ENCODE results near the gene BHLHE40.

Gene BHLHE40

DNA sequence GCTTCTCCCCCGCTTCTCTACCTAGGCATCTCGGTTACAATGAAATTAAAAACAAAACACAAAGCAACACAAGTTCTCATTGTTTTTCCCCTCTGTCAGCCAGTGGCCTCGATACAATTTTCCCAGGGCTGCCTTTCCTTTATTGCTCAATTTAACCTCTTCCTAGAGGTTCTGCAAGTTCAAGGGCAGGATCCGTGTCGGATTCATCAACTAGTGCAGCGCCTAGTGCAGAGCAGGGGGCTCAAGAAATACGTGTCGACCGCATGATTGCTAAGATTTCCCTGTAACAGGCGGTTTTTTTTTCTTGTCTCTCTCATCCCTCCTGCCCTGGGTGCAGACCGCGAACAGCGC, 1.4 kb upstream of the BHLHE40 start:
- Histone ChIP-seq H3K36me3 (ENCODE audit: insufficient read depth, low read length) (peaks cover 18% of the 10 kb centered on the region), H3K27me3 (ENCODE audit: insufficient read depth, low read length) (peaks cover 31% of the 10 kb centered on the region), H3K9ac (ENCODE audit: low read depth, low read length) (peak overlapping the region; percentile 47), H3K9me3 (ENCODE audit: insufficient read depth, low read depth, low read length) (no peaks in the 10 kb centered on the region), H3K4me1 (ENCODE audit: insufficient read depth, low read length) (peaks cover 23% of the 10 kb centered on the region), H3K4me3 (ENCODE audit: low read length) (peak overlapping the region; percentile 58), H3K27ac (ENCODE audit: low read depth, low read length) (no peak overlapping the region)
- under 1% methylated on average over 13 of the region's 13 CpGs for WGBS

GRCh38 chr3:4978204-4978965, 852 bp upstream of the BHLHE40 start:
- Histone ChIP-seq H3K27ac (ENCODE audit: low read depth, low read length) (peak overlapping the region; percentile 61), H3K27me3 (ENCODE audit: insufficient read depth, low read length) (peaks cover 31% of the 10 kb centered on the region), H3K4me1 (ENCODE audit: insufficient read depth, low read length) (peaks cover 25% of the 10 kb centered on the region)

GRCh38 chr3:4978966-4979427, 240 bp upstream of the BHLHE40 start:
- Histone ChIP-seq H3K4me3 (ENCODE audit: low read length) (peak overlapping the region; percentile 81), H3K4me1 (ENCODE audit: insufficient read depth, low read length) (peaks cover 32% of the 10 kb centered on the region), H3K9ac (ENCODE audit: low read depth, low read length) (0 out of 2 replicates have a peak overlapping the region, but pooled peaks have one; percentile 47)

More at GRCh38 chr3:4978204-4978965, 852 bp upstream of the BHLHE40 start:
- Histone ChIP-seq H3K9ac (ENCODE audit: low read depth, low read length) (peak overlapping the region; percentile 47), H3K9me3 (ENCODE audit: insufficient read depth, low read depth, low read length) (no peaks in the 10 kb centered on the region), H3K36me3 (ENCODE audit: insufficient read depth, low read length) (peaks cover 23% of the 10 kb centered on the region), H3K4me3 (ENCODE audit: low read length) (peak overlapping the region; percentile 58)
- WGBS, result under 1% methylated on average over 76 of the region's 76 CpGs

DNA sequence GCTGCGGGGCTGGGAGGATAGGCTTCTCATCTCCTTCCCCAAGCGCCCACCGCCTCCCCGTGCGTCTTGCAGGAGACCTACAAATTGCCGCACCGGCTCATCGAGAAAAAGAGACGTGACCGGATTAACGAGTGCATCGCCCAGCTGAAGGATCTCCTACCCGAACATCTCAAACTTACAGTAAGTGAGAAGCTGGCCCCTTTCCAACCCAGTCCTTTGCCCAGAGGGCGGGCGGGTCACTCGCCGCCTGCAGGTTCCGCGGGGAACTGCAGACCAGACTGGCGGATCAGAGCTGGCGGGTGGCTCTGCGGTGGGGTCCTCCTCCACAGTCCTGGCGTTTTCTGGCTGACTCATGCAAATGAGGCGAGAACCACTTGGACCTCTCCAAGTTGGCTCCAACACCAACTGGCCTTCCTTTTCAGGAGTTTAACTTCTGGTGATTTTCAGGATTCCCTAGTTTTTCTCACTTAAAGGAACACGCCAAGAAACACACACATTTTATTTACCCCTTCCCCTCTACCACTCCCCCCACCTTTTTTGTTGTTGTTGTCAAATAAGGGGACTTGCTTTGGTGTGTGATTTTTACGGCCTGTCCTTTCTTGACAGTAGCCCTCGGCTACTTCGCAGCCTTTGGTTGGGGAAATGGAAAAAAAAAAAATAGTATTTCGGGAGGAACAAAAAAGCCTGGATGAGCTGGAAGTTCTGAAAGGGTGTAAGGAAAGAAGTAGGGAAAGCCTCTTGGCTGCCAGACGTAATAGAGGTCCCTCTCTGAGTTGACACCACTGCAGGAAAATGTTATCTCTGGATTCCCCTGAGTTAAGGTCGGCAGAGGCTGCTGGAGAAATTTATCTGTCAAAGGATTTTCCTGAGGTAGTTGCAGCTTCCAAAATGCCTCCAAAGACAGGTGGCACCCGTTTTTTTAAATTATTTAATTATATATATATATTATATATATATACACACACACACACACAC, 1.3 kb downstream of the BHLHE40 start:
- H3K36me3 ChIP-seq (ENCODE audit: insufficient read depth, low read length), result peaks cover 31% of the 10 kb centered on the region
- peaks cover 44% of the 10 kb centered on the region for H3K4me1 ChIP-seq (ENCODE audit: insufficient read depth, low read length)
- no peak overlapping the region for H3K27ac ChIP-seq (ENCODE audit: low read depth, low read length)
- H3K4me3 ChIP-seq (ENCODE audit: low read length), result peak overlapping the region; percentile 81
- H3K9ac ChIP-seq (ENCODE audit: low read depth, low read length), result peak overlapping the region; percentile 71
- H3K27me3 ChIP-seq (ENCODE audit: insufficient read depth, low read length), result peaks cover 31% of the 10 kb centered on the region
- WGBS, result 12% methylated on average over 31 of the region's 32 CpGs
- H3K9me3 ChIP-seq (ENCODE audit: insufficient read depth, low read depth, low read length), result no peaks in the 10 kb centered on the region

More at GRCh38 chr3:4978966-4979427, 240 bp upstream of the BHLHE40 start:
- Histone ChIP-seq H3K27ac (ENCODE audit: low read depth, low read length) (peak overlapping the region; percentile 61), H3K9me3 (ENCODE audit: insufficient read depth, low read depth, low read length) (no peaks in the 10 kb centered on the region), H3K27me3 (ENCODE audit: insufficient read depth, low read length) (peaks cover 31% of the 10 kb centered on the region), H3K36me3 (ENCODE audit: insufficient read depth, low read length) (peaks cover 27% of the 10 kb centered on the region)
- WGBS, result under 1% methylated on average over 21 of the region's 31 CpGs

DNA sequence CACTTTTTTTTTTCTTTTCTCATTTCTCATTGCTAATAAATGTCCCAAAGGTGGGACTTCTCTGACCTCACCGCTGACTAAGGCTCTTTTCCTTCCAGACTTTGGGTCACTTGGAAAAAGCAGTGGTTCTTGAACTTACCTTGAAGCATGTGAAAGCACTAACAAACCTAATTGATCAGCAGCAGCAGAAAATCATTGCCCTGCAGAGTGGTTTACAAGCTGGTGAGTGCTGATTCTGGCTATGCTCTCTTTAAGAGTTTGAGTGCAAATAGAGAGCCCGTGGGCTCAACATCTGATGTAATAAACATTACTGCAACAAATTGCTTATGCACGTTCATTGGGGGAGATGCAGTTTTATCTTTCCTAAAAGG, 2.0 kb downstream of the BHLHE40 start:
- Histone ChIP-seq H3K9ac (ENCODE audit: low read depth, low read length) (no peak overlapping the region), H3K9me3 (ENCODE audit: insufficient read depth, low read depth, low read length) (no peaks in the 10 kb centered on the region), H3K4me1 (ENCODE audit: insufficient read depth, low read length) (peaks cover 51% of the 10 kb centered on the region), H3K4me3 (ENCODE audit: low read length) (peak overlapping the region; percentile 38), H3K36me3 (ENCODE audit: insufficient read depth, low read length) (peaks cover 31% of the 10 kb centered on the region), H3K27me3 (ENCODE audit: insufficient read depth, low read length) (peaks cover 27% of the 10 kb centered on the region), H3K27ac (ENCODE audit: low read depth, low read length) (no peak overlapping the region)
- 50% methylated on average over 3 of the region's 3 CpGs for WGBS

DNA sequence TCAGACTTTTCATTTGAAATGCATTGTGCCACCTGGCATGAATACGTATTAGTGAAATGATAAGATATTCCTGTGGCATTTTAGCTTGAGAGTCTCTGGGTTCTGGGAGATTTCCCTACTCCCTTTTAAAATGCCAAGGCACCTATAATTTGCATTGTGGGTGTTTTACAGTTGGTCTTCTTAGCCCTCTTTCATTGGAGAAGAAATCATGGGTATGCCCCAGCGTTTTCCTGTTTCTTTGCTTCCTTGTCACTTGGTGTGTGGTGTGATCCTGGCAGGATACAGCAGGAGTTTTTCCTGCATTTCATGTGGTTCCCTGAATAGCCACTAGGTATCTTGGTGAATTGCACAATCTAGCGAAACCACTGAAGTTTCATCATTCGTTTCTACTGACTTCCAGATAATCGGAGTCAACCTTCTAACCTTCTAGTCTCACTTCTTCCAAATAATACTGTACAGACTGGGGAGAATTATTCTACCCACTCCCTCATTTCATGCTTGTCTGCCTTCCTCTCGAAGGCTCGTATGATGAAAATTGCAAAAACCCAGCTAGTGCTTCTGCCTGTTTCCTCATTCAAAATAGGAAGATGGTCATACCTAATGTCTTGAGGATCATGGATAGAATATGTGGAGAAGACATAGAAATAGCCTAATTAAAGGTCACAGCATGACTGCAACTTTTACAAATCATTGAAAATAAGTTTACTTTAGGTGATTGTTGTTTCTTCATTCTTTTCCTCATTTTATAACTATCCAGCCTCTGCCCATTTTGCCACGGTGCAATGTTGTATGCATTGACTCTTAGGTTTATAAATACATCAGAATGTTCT, 2.6 kb downstream of the BHLHE40 start:
- 69% methylated on average over 7 of the region's 8 CpGs for WGBS
- no peak overlapping the region for H3K9ac ChIP-seq (ENCODE audit: low read depth, low read length)
- peaks cover 47% of the 10 kb centered on the region for H3K4me1 ChIP-seq (ENCODE audit: insufficient read depth, low read length)

DNA sequence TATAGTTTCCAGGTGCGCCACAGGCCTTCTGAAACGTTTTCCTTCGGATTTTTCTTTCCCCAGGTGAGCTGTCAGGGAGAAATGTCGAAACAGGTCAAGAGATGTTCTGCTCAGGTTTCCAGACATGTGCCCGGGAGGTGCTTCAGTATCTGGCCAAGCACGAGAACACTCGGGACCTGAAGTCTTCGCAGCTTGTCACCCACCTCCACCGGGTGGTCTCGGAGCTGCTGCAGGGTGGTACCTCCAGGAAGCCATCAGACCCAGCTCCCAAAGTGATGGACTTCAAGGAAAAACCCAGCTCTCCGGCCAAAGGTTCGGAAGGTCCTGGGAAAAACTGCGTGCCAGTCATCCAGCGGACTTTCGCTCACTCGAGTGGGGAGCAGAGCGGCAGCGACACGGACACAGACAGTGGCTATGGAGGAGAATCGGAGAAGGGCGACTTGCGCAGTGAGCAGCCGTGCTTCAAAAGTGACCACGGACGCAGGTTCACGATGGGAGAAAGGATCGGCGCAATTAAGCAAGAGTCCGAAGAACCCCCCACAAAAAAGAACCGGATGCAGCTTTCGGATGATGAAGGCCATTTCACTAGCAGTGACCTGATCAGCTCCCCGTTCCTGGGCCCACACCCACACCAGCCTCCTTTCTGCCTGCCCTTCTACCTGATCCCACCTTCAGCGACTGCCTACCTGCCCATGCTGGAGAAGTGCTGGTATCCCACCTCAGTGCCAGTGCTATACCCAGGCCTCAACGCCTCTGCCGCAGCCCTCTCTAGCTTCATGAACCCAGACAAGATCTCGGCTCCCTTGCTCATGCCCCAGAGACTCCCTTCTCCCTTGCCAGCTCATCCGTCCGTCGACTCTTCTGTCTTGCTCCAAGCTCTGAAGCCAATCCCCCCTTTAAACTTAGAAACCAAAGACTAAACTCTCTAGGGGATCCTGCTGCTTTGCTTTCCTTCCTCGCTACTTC, 3.8 kb downstream of the BHLHE40 start:
- Histone ChIP-seq H3K27ac (ENCODE audit: low read depth, low read length) (no peak overlapping the region), H3K4me1 (ENCODE audit: insufficient read depth, low read length) (peaks cover 42% of the 10 kb centered on the region), H3K9ac (ENCODE audit: low read depth, low read length) (no peak overlapping the region; the same call in 1 of the 2 replicates), H3K9me3 (ENCODE audit: insufficient read depth, low read depth, low read length) (no peaks in the 10 kb centered on the region), H3K27me3 (ENCODE audit: insufficient read depth, low read length) (peaks cover 9% of the 10 kb centered on the region), H3K4me3 (ENCODE audit: low read length) (no peak overlapping the region; the same call in 1 of the 2 replicates), H3K36me3 (ENCODE audit: insufficient read depth, low read length) (peaks cover 31% of the 10 kb centered on the region)
- 90% methylated on average over 40 of the region's 40 CpGs for WGBS

More for the DNA sequence above, 2.6 kb downstream of the BHLHE40 start:
- Histone ChIP-seq H3K9me3 (ENCODE audit: insufficient read depth, low read depth, low read length) (no peaks in the 10 kb centered on the region), H3K27me3 (ENCODE audit: insufficient read depth, low read length) (peaks cover 21% of the 10 kb centered on the region), H3K4me3 (ENCODE audit: low read length) (peak overlapping the region; percentile 38), H3K36me3 (ENCODE audit: insufficient read depth, low read length) (peaks cover 31% of the 10 kb centered on the region), H3K27ac (ENCODE audit: low read depth, low read length) (no peak overlapping the region)

DNA sequence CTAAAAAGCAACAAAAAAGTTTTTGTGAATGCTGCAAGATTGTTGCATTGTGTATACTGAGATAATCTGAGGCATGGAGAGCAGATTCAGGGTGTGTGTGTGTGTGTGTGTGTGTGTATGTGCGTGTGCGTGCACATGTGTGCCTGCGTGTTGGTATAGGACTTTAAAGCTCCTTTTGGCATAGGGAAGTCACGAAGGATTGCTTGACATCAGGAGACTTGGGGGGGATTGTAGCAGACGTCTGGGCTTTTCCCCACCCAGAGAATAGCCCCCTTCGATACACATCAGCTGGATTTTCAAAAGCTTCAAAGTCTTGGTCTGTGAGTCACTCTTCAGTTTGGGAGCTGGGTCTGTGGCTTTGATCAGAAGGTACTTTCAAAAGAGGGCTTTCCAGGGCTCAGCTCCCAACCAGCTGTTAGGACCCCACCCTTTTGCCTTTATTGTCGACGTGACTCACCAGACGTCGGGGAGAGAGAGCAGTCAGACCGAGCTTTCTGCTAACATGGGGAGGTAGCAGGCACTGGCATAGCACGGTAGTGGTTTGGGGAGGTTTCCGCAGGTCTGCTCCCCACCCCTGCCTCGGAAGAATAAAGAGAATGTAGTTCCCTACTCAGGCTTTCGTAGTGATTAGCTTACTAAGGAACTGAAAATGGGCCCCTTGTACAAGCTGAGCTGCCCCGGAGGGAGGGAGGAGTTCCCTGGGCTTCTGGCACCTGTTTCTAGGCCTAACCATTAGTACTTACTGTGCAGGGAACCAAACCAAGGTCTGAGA, 4.7 kb downstream of the BHLHE40 start:
- peak overlapping the region; percentile 8; the same call in 1 of the 2 replicates for H3K27ac ChIP-seq (ENCODE audit: low read depth, low read length)
- H3K4me3 ChIP-seq (ENCODE audit: low read length), result peak overlapping the region; percentile 5; the same call in 1 of the 2 replicates
- 29% methylated on average over 16 of the region's 16 CpGs for WGBS
- peaks cover 31% of the 10 kb centered on the region for H3K36me3 ChIP-seq (ENCODE audit: insufficient read depth, low read length)
- H3K27me3 ChIP-seq (ENCODE audit: insufficient read depth, low read length), result peaks cover 9% of the 10 kb centered on the region
- no peaks in the 10 kb centered on the region for H3K9me3 ChIP-seq (ENCODE audit: insufficient read depth, low read depth, low read length)
- H3K4me1 ChIP-seq (ENCODE audit: insufficient read depth, low read length), result peaks cover 42% of the 10 kb centered on the region
- no peak overlapping the region; the same call in 1 of the 2 replicates for H3K9ac ChIP-seq (ENCODE audit: low read depth, low read length)

- H3K9me3 ChIP-seq (ENCODE audit: insufficient read depth, low read depth, low read length), result no peaks in the 10 kb centered on the region
- 80% methylated on average over 9 of the region's 9 CpGs for WGBS
- H3K36me3 ChIP-seq (ENCODE audit: insufficient read depth, low read length), result peaks cover 31% of the 10 kb centered on the region
- no peak overlapping the region; the same call in 1 of the 2 replicates for H3K9ac ChIP-seq (ENCODE audit: low read depth, low read length)
- H3K27me3 ChIP-seq (ENCODE audit: insufficient read depth, low read length), result peaks cover 7% of the 10 kb centered on the region
- peak overlapping the region; percentile 8; the same call in 1 of the 2 replicates for H3K27ac ChIP-seq (ENCODE audit: low read depth, low read length)
- peaks cover 42% of the 10 kb centered on the region for H3K4me1 ChIP-seq (ENCODE audit: insufficient read depth, low read length)
- peak overlapping the region; percentile 5; the same call in 1 of the 2 replicates for H3K4me3 ChIP-seq (ENCODE audit: low read length)
Measured at GRCh38 chr3:4984511-4984864, 5.3 kb downstream of the BHLHE40 start.
